ENCODE measurements around the gene LUC7L3.

The LUC7L3 gene

GRCh38 chr17:50728881-50729765 is 9.7 kb downstream of the LUC7L3 start:
- Histone ChIP-seq H3K9ac (ENCODE audit: insufficient read length, low read depth) (no peak overlapping the region), H3K4me1 (ENCODE audit: insufficient read depth, insufficient read length) (no peaks in the 10 kb centered on the region), H3K9me3 (ENCODE audit: insufficient read depth, low read length) (no peaks in the 10 kb centered on the region), H3K36me3 (ENCODE audit: insufficient read depth, insufficient read length, low read length) (peaks cover 37% of the 10 kb centered on the region), H3K4me3 (ENCODE audit: insufficient read length, low read depth) (no peak overlapping the region), H3K27me3 (ENCODE audit: insufficient read depth, insufficient read length) (no peaks in the 10 kb centered on the region)
- no peak for TF ChIP-seq YY1 (IDR thresholded peaks at IDR 0.05; ENCODE audit: insufficient read depth, insufficient read length)
- TF ChIP-seq SUZ12 (IDR thresholded peaks at IDR 0.05; ENCODE audit: extremely low read depth, insufficient read depth, insufficient read length), result no peak
- no peak for TF ChIP-seq ZNF274 (IDR thresholded peaks at IDR 0.05; ENCODE audit: low read depth, low read length)
- DNase-seq (ENCODE audit: low read depth, low spot score), result no peak

DNA sequence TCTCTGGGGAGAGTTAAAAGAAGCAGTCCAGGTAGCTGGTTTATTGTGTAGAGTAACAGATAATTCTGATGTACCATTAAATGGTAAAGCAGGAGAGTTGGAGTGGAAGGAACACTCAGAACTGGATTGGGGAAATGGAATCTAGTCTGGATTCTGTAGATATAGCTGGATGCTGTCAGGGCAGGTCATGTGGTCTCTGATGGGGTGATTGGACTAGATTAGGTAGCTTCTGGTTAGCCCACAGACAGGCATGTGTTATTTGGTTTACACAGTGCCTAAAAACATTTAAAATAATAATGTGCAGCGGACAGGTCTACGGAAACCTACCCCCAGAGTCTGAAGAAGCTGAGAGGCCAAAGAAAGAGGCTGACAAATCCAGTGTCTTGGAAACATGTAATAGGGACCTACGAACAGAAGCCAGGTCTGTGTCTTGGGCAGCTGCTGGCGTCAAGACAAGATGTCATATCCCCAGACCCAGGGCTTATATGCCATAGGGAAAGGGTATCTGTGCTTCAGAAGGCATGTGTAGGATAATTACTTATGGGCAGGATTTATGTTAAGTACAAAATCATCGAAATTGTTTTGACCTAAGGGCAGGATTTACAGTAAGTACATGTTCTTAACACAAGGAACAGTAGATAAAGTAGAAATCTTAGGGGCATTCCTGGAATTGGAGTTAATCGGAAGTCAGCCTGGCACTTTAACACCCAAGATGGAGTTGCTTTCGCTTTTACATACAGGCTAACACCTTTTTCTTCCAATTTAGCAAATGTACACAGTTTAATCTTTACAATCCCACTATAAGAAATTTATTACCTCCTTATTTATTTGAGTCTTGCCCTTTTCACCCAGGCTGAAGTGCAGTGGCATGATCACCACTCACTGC is 12.4 kb downstream of the LUC7L3 start:
- no peak overlapping the region for H3K4me3 ChIP-seq (ENCODE audit: insufficient read length, low read depth)
- no peak for TF ChIP-seq YY1 (IDR thresholded peaks at IDR 0.05; ENCODE audit: insufficient read depth, insufficient read length)
- no peaks in the 10 kb centered on the region for H3K27me3 ChIP-seq (ENCODE audit: insufficient read depth, insufficient read length)
- no peaks in the 10 kb centered on the region for H3K4me1 ChIP-seq (ENCODE audit: insufficient read depth, insufficient read length)
- peaks cover 40% of the 10 kb centered on the region for H3K36me3 ChIP-seq (ENCODE audit: insufficient read depth, insufficient read length, low read length)
- DNase-seq (ENCODE audit: low read depth, low spot score), result no peak
- H3K9ac ChIP-seq (ENCODE audit: insufficient read length, low read depth), result no peak overlapping the region
- no peaks in the 10 kb centered on the region for H3K9me3 ChIP-seq (ENCODE audit: insufficient read depth, low read length)

GRCh38 chr17:50735287-50735686 is 15.9 kb downstream of the LUC7L3 start:
- Histone ChIP-seq H3K4me3 (ENCODE audit: insufficient read length, low read depth) (no peak overlapping the region), H3K9me3 (ENCODE audit: insufficient read depth, low read length) (no peaks in the 10 kb centered on the region), H3K4me1 (ENCODE audit: insufficient read depth, insufficient read length) (no peaks in the 10 kb centered on the region), H3K27me3 (ENCODE audit: insufficient read depth, insufficient read length) (no peaks in the 10 kb centered on the region), H3K9ac (ENCODE audit: insufficient read length, low read depth) (no peak overlapping the region), H3K36me3 (ENCODE audit: insufficient read depth, insufficient read length, low read length) (peaks cover 54% of the 10 kb centered on the region)
- TF ChIP-seq YY1 (IDR thresholded peaks at IDR 0.05; ENCODE audit: insufficient read depth, insufficient read length), result no peak
- TF ChIP-seq ZNF274 (IDR thresholded peaks at IDR 0.05; ENCODE audit: low read depth, low read length), result no peak
- no peak for TF ChIP-seq SUZ12 (IDR thresholded peaks at IDR 0.05; ENCODE audit: extremely low read depth, insufficient read depth, insufficient read length)
- no peak for DNase-seq (ENCODE audit: low read depth, low spot score)

DNA sequence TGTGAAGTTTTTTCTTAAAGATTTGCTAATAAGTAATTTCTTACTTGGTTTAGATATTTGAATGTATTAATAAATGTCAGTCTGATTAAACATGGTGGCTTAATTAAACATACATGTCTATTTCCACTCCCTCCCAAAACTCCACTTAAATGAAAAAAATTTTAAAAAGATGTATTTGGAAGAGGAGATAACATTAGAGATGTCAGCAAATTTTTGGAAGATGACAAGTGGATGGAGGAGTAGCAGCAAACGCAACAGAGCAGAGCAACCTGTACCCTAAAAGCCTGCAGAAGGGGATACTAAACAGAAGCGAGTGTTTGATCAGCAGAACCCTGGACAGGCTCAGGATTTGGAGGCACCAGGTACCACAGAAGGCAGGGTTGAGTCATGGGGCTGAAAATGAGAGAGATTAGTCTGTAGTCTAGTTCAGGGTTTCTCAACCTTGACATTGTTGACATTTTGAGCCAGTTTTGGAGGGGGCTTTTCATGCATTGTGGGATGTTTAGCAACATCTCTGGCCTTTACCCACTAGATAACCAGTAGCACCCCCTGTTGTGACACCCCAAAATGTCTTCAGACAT is 17.8 kb downstream of the LUC7L3 start:
- peaks cover 62% of the 10 kb centered on the region for H3K36me3 ChIP-seq (ENCODE audit: insufficient read depth, insufficient read length, low read length)
- no peak overlapping the region for H3K4me3 ChIP-seq (ENCODE audit: insufficient read length, low read depth)
- no peak for TF ChIP-seq SUZ12 (IDR thresholded peaks at IDR 0.05; ENCODE audit: extremely low read depth, insufficient read depth, insufficient read length)
- TF ChIP-seq YY1 (IDR thresholded peaks at IDR 0.05; ENCODE audit: insufficient read depth, insufficient read length), result no peak
- no peak for TF ChIP-seq ZNF274 (IDR thresholded peaks at IDR 0.05; ENCODE audit: low read depth, low read length)
- H3K9me3 ChIP-seq (ENCODE audit: insufficient read depth, low read length), result no peaks in the 10 kb centered on the region
- H3K4me1 ChIP-seq (ENCODE audit: insufficient read depth, insufficient read length), result no peaks in the 10 kb centered on the region
- DNase-seq (ENCODE audit: low read depth, low spot score), result no peak
- H3K9ac ChIP-seq (ENCODE audit: insufficient read length, low read depth), result no peak overlapping the region
- H3K27me3 ChIP-seq (ENCODE audit: insufficient read depth, insufficient read length), result no peaks in the 10 kb centered on the region

DNA sequence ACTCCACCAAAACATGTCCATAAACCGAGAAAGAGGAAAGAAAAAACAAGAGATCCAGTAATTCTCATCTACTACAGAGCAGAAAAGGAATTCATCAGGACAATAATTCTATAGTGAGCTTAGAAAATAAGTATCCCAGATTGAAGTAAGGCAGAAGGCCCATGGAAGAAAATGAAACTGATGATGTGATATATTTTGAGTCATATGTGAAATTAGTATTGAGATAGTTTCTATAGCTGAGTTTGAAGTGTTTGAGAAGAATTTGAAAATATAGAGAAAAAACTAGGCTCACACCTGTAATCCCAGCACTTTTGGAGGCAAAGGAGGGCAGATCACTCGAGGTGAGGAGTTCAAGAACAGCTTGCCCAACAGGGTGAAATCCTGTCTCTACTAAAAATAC is 19.7 kb downstream of the LUC7L3 start:
- no peak for TF ChIP-seq ZNF274 (IDR thresholded peaks at IDR 0.05; ENCODE audit: low read depth, low read length)
- no peak for TF ChIP-seq YY1 (IDR thresholded peaks at IDR 0.05; ENCODE audit: insufficient read depth, insufficient read length)
- TF ChIP-seq SUZ12 (IDR thresholded peaks at IDR 0.05; ENCODE audit: extremely low read depth, insufficient read depth, insufficient read length), result no peak
- no peaks in the 10 kb centered on the region for H3K27me3 ChIP-seq (ENCODE audit: insufficient read depth, insufficient read length)
- no peak for DNase-seq (ENCODE audit: low read depth, low spot score)

GRCh38 chr17:50745631-50746030 is 26.2 kb downstream of the LUC7L3 start:
- no peaks in the 10 kb centered on the region for H3K4me1 ChIP-seq (ENCODE audit: insufficient read depth, insufficient read length)
- TF ChIP-seq ZNF274 (IDR thresholded peaks at IDR 0.05; ENCODE audit: low read depth, low read length) (no peak), YY1 (IDR thresholded peaks at IDR 0.05; ENCODE audit: insufficient read depth, insufficient read length) (no peak), SUZ12 (IDR thresholded peaks at IDR 0.05; ENCODE audit: extremely low read depth, insufficient read depth, insufficient read length) (no peak)
- no peaks in the 10 kb centered on the region for H3K9me3 ChIP-seq (ENCODE audit: insufficient read depth, low read length)
- no peak for DNase-seq (ENCODE audit: low read depth, low spot score)
- no peaks in the 10 kb centered on the region for H3K27me3 ChIP-seq (ENCODE audit: insufficient read depth, insufficient read length)
- peaks cover 94% of the 10 kb centered on the region for H3K36me3 ChIP-seq (ENCODE audit: insufficient read depth, insufficient read length, low read length)
- H3K9ac ChIP-seq (ENCODE audit: insufficient read length, low read depth), result no peak overlapping the region
- H3K4me3 ChIP-seq (ENCODE audit: insufficient read length, low read depth), result no peak overlapping the region

More for the DNA sequence above, 19.7 kb downstream of the LUC7L3 start:
- Histone ChIP-seq H3K36me3 (ENCODE audit: insufficient read depth, insufficient read length, low read length) (peaks cover 77% of the 10 kb centered on the region), H3K9me3 (ENCODE audit: insufficient read depth, low read length) (no peaks in the 10 kb centered on the region), H3K4me1 (ENCODE audit: insufficient read depth, insufficient read length) (no peaks in the 10 kb centered on the region), H3K4me3 (ENCODE audit: insufficient read length, low read depth) (no peak overlapping the region), H3K9ac (ENCODE audit: insufficient read length, low read depth) (no peak overlapping the region)

GRCh38 chr17:50749245-50749644 is 29.8 kb downstream of the LUC7L3 start:
- Histone ChIP-seq H3K4me3 (ENCODE audit: insufficient read length, low read depth) (no peak overlapping the region), H3K36me3 (ENCODE audit: insufficient read depth, insufficient read length, low read length) (peaks cover 94% of the 10 kb centered on the region), H3K9ac (ENCODE audit: insufficient read length, low read depth) (no peak overlapping the region), H3K27me3 (ENCODE audit: insufficient read depth, insufficient read length) (no peaks in the 10 kb centered on the region), H3K4me1 (ENCODE audit: insufficient read depth, insufficient read length) (no peaks in the 10 kb centered on the region), H3K9me3 (ENCODE audit: insufficient read depth, low read length) (no peaks in the 10 kb centered on the region)
- no peak for DNase-seq (ENCODE audit: low read depth, low spot score)
- TF ChIP-seq SUZ12 (IDR thresholded peaks at IDR 0.05; ENCODE audit: extremely low read depth, insufficient read depth, insufficient read length) (no peak), YY1 (IDR thresholded peaks at IDR 0.05; ENCODE audit: insufficient read depth, insufficient read length) (no peak), ZNF274 (IDR thresholded peaks at IDR 0.05; ENCODE audit: low read depth, low read length) (no peak)
